ENCODE data around the gene S100A6. TPM values are rescaled to one million over a fixed set of nuclear protein-coding genes. Genes with fewer than 3 reads are reported as not detected.
"Not testable (repeated sequence)": the region's sequence is repeated elsewhere in the genome, so short reads cannot be mapped to it uniquely, and the experiment has no call there.

S100A6 gene
- polyA plus RNA-seq, 1 donor from 2014 or later, result not detected

DNA sequence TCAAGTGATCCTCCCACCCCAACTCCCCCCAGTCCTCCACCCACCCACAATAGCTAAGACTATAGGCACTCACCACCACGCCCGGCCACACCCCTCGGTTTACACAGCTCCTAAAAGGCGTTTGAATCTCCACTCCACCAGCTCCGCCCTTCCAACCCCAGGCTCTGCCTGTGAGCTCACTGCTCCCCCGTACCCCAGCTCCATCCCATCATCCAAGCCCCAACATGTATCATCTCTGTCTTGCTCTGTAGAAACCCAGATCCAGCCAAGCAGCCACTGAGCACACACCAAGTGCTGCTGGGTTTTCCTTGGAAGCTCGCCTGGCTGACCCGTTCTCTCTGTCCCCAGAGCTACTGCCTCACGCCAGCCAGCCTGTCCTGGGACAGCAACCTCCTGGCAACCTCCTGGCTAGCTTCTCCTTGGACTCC lies 41.8 kb upstream of the S100A6 start:
- no peak for TF ChIP-seq MXI1 (conservative IDR thresholded peaks at IDR 0.05; ENCODE audit: poor library complexity, severe bottlenecking)
- TF ChIP-seq, protein P1, sequence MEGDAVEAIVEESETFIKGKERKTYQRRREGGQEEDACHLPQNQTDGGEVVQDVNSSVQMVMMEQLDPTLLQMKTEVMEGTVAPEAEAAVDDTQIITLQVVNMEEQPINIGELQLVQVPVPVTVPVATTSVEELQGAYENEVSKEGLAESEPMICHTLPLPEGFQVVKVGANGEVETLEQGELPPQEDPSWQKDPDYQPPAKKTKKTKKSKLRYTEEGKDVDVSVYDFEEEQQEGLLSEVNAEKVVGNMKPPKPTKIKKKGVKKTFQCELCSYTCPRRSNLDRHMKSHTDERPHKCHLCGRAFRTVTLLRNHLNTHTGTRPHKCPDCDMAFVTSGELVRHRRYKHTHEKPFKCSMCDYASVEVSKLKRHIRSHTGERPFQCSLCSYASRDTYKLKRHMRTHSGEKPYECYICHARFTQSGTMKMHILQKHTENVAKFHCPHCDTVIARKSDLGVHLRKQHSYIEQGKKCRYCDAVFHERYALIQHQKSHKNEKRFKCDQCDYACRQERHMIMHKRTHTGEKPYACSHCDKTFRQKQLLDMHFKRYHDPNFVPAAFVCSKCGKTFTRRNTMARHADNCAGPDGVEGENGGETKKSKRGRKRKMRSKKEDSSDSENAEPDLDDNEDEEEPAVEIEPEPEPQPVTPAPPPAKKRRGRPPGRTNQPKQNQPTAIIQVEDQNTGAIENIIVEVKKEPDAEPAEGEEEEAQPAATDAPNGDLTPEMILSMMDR (IDR thresholded peaks at IDR 0.05; ENCODE audit: poor library complexity, severe bottlenecking), result no peak
- no peak for TF ChIP-seq SMC3 (conservative IDR thresholded peaks at IDR 0.05; ENCODE audit: poor library complexity)
- TF ChIP-seq POLR2AphosphoS5 (IDR thresholded peaks at IDR 0.05), result no peak
- Histone ChIP-seq H3K79me2 (replicated peaks; ENCODE audit: insufficient read depth, low read length) (no peaks in the 10 kb centered on the region), H3F3A (ENCODE audit: insufficient read depth, low read length, poor library complexity, severe bottlenecking) (no peaks in the 10 kb centered on the region), H3K27me3 (ENCODE audit: insufficient read depth, low read depth, low read length) (no peaks in the 10 kb centered on the region), H4K20me1 (ENCODE audit: insufficient read depth) (no peaks in the 10 kb centered on the region), H3K9ac (ENCODE audit: low read length) (no peak overlapping the region), H3K9me3 (ENCODE audit: low read length) (no peaks in the 10 kb centered on the region), H2AFZ (ENCODE audit: low read depth, low read length) (no peak overlapping the region), H3K36me3 (ENCODE audit: insufficient read depth, low read length) (no peaks in the 10 kb centered on the region), H3K4me2 (ENCODE audit: low read length) (no peak overlapping the region), H3K4me3 (ENCODE audit: low read length) (no peak overlapping the region), H3K9me2 (ENCODE audit: insufficient read depth, low read length) (no peaks in the 10 kb centered on the region), H3K27ac (ENCODE audit: low read length) (no peak overlapping the region)

- Histone ChIP-seq H2AFZ (ENCODE audit: low read depth, low read length) (no peak overlapping the region), H3K9me3 (ENCODE audit: low read length) (no peaks in the 10 kb centered on the region), H3K4me2 (ENCODE audit: low read length) (no peak overlapping the region), H3K36me3 (ENCODE audit: insufficient read depth, low read length) (no peaks in the 10 kb centered on the region), H4K20me1 (ENCODE audit: insufficient read depth) (no peaks in the 10 kb centered on the region), H3K9me2 (ENCODE audit: insufficient read depth, low read length) (no peaks in the 10 kb centered on the region), H3K27ac (ENCODE audit: low read length) (no peak overlapping the region), H3K79me2 (replicated peaks; ENCODE audit: insufficient read depth, low read length) (no peaks in the 10 kb centered on the region), H3K27me3 (ENCODE audit: insufficient read depth, low read depth, low read length) (no peaks in the 10 kb centered on the region), H3K4me3 (ENCODE audit: low read length) (no peak overlapping the region), H3F3A (ENCODE audit: insufficient read depth, low read length, poor library complexity, severe bottlenecking) (no peaks in the 10 kb centered on the region), H3K9ac (ENCODE audit: low read length) (no peak overlapping the region)
- TF ChIP-seq, protein P1 (IDR thresholded peaks at IDR 0.05; ENCODE audit: poor library complexity, severe bottlenecking), result no peak
- no peak for TF ChIP-seq SMC3 (conservative IDR thresholded peaks at IDR 0.05; ENCODE audit: poor library complexity)
- no peak for TF ChIP-seq POLR2AphosphoS5 (IDR thresholded peaks at IDR 0.05)
- TF ChIP-seq, protein P2, sequence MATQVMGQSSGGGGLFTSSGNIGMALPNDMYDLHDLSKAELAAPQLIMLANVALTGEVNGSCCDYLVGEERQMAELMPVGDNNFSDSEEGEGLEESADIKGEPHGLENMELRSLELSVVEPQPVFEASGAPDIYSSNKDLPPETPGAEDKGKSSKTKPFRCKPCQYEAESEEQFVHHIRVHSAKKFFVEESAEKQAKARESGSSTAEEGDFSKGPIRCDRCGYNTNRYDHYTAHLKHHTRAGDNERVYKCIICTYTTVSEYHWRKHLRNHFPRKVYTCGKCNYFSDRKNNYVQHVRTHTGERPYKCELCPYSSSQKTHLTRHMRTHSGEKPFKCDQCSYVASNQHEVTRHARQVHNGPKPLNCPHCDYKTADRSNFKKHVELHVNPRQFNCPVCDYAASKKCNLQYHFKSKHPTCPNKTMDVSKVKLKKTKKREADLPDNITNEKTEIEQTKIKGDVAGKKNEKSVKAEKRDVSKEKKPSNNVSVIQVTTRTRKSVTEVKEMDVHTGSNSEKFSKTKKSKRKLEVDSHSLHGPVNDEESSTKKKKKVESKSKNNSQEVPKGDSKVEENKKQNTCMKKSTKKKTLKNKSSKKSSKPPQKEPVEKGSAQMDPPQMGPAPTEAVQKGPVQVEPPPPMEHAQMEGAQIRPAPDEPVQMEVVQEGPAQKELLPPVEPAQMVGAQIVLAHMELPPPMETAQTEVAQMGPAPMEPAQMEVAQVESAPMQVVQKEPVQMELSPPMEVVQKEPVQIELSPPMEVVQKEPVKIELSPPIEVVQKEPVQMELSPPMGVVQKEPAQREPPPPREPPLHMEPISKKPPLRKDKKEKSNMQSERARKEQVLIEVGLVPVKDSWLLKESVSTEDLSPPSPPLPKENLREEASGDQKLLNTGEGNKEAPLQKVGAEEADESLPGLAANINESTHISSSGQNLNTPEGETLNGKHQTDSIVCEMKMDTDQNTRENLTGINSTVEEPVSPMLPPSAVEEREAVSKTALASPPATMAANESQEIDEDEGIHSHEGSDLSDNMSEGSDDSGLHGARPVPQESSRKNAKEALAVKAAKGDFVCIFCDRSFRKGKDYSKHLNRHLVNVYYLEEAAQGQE (IDR thresholded peaks at IDR 0.05; ENCODE audit: borderline replicate concordance), result no peak
- TF ChIP-seq EZH2 (IDR thresholded peaks at IDR 0.05; ENCODE audit: borderline replicate concordance, insufficient read depth, low read length, poor library complexity, severe bottlenecking), result no peak
- TF ChIP-seq MXI1 (conservative IDR thresholded peaks at IDR 0.05; ENCODE audit: poor library complexity, severe bottlenecking), result no peak
- no peak for TF ChIP-seq RAD21 (conservative IDR thresholded peaks at IDR 0.05)
- TF ChIP-seq TAF1 (IDR thresholded peaks at IDR 0.05; ENCODE audit: low read depth), result no peak
- no peak for TF ChIP-seq EP300 (conservative IDR thresholded peaks at IDR 0.05; ENCODE audit: poor library complexity, severe bottlenecking)
These were observed 41.3 kb upstream of the S100A6 start for GRCh38 chr1:153577138-153577537.

DNA sequence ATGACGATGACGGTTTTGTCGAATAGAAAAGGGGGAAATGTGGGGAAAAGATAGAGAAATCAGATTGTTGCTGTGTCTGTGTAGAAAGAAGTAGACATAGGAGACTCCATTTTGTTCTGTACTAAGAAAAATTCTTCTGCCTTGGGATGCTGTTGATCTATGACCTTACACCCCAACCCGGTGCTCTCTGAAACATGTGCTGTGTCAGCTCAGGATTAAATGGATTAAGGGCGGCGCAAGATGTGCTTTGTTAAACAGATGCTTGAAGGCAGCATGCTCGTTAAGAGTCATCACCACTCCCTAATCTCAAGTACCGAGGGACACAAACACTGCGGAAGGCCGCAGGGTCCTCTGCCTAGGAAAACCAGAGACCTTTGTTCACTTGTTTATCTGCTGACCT lies 39.7 kb upstream of the S100A6 start:
- not testable (repeated sequence) for H3K9me3 ChIP-seq (ENCODE audit: low read length); H3F3A ChIP-seq (ENCODE audit: insufficient read depth, low read length, poor library complexity, severe bottlenecking); H3K9ac ChIP-seq (ENCODE audit: low read length); H3K79me2 ChIP-seq (replicated peaks; ENCODE audit: insufficient read depth, low read length); H3K36me3 ChIP-seq (ENCODE audit: insufficient read depth, low read length); H3K4me2 ChIP-seq (ENCODE audit: low read length); H4K20me1 ChIP-seq (ENCODE audit: insufficient read depth); H3K27me3 ChIP-seq (ENCODE audit: insufficient read depth, low read depth, low read length); H3K27ac ChIP-seq (ENCODE audit: low read length); H3K9me2 ChIP-seq (ENCODE audit: insufficient read depth, low read length); H2AFZ ChIP-seq (ENCODE audit: low read depth, low read length); H3K4me3 ChIP-seq (ENCODE audit: low read length)

- H3K9me3 ChIP-seq (ENCODE audit: low read length); H4K20me1 ChIP-seq (ENCODE audit: insufficient read depth); H3K4me3 ChIP-seq (ENCODE audit: low read length); H3K9ac ChIP-seq (ENCODE audit: low read length); H3K9me2 ChIP-seq (ENCODE audit: insufficient read depth, low read length); H2AFZ ChIP-seq (ENCODE audit: low read depth, low read length); H3K27me3 ChIP-seq (ENCODE audit: insufficient read depth, low read depth, low read length); H3F3A ChIP-seq (ENCODE audit: insufficient read depth, low read length, poor library complexity, severe bottlenecking); H3K79me2 ChIP-seq (replicated peaks; ENCODE audit: insufficient read depth, low read length); H3K36me3 ChIP-seq (ENCODE audit: insufficient read depth, low read length); H3K27ac ChIP-seq (ENCODE audit: low read length); H3K4me2 ChIP-seq (ENCODE audit: low read length): not testable (repeated sequence)
These were observed 39.3 kb upstream of the S100A6 start for GRCh38 chr1:153575081-153575491.

All from neural cell (in vitro differentiated cells).